ENCODE results near the gene ARMC7. TPM values are rescaled to one million over a fixed set of nuclear protein-coding genes. Genes with fewer than 3 reads are reported as not detected.
A peak's percentile ranks its signal among the peaks of the same experiment; 100 is the strongest.

The ARMC7 gene
- total and polyA plus RNA-seq, 2 of the 13 experiments (the other 11 are each of a cell fraction or from before 2014, with no cell fraction given), result 3.9 to 4.2 TPM

DNA sequence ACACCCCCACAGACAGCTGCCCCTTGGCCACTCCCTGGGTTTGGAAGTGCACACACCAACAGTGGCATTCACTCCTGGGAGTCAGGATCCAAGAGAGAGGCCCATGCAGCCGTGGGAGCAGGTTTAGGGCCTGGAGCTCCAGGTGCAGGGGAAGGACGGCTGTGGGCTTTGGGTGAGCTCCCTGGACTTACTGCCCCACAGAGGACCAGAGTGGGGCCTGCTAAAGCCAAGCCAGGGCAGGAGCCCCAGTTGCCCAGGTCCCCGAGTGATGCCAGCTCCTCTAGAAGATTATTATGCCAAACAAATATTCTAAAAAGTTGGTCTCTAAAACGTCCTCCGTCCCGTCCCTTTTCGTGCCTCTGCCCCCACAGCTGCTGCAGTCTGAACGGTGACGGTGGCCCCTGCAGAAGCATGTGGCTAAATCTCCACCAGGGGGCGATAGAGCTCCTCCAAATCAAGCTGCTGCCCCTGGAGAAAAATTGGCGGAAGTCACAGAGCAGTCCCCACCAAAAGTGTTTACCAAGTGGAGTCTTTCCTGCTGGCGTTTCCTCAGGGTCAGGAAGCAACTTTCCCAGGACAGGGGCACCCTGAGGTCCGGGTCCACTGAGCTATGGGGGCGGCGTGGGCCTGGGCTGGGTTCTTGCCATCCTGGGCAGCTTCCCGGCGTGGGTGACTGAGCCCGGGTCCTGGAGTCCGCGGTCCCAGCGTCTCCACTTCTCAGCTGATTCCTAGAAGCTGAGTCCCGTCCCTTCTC is 4.2 kb downstream of the ARMC7 start (continued):
- TF ChIP-seq, protein P1, sequence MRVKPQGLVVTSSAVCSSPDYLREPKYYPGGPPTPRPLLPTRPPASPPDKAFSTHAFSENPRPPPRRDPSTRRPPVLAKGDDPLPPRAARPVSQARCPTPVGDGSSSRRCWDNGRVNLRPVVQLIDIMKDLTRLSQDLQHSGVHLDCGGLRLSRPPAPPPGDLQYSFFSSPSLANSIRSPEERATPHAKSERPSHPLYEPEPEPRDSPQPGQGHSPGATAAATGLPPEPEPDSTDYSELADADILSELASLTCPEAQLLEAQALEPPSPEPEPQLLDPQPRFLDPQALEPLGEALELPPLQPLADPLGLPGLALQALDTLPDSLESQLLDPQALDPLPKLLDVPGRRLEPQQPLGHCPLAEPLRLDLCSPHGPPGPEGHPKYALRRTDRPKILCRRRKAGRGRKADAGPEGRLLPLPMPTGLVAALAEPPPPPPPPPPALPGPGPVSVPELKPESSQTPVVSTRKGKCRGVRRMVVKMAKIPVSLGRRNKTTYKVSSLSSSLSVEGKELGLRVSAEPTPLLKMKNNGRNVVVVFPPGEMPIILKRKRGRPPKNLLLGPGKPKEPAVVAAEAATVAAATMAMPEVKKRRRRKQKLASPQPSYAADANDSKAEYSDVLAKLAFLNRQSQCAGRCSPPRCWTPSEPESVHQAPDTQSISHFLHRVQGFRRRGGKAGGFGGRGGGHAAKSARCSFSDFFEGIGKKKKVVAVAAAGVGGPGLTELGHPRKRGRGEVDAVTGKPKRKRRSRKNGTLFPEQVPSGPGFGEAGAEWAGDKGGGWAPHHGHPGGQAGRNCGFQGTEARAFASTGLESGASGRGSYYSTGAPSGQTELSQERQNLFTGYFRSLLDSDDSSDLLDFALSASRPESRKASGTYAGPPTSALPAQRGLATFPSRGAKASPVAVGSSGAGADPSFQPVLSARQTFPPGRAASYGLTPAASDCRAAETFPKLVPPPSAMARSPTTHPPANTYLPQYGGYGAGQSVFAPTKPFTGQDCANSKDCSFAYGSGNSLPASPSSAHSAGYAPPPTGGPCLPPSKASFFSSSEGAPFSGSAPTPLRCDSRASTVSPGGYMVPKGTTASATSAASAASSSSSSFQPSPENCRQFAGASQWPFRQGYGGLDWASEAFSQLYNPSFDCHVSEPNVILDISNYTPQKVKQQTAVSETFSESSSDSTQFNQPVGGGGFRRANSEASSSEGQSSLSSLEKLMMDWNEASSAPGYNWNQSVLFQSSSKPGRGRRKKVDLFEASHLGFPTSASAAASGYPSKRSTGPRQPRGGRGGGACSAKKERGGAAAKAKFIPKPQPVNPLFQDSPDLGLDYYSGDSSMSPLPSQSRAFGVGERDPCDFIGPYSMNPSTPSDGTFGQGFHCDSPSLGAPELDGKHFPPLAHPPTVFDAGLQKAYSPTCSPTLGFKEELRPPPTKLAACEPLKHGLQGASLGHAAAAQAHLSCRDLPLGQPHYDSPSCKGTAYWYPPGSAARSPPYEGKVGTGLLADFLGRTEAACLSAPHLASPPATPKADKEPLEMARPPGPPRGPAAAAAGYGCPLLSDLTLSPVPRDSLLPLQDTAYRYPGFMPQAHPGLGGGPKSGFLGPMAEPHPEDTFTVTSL (CRISPR knock-in tag; IDR thresholded peaks at IDR 0.05; ENCODE audit: borderline replicate concordance), result 0 out of 2 replicates have a peak, but pooled peaks have one; percentile 3
- TF ChIP-seq, protein P2, sequence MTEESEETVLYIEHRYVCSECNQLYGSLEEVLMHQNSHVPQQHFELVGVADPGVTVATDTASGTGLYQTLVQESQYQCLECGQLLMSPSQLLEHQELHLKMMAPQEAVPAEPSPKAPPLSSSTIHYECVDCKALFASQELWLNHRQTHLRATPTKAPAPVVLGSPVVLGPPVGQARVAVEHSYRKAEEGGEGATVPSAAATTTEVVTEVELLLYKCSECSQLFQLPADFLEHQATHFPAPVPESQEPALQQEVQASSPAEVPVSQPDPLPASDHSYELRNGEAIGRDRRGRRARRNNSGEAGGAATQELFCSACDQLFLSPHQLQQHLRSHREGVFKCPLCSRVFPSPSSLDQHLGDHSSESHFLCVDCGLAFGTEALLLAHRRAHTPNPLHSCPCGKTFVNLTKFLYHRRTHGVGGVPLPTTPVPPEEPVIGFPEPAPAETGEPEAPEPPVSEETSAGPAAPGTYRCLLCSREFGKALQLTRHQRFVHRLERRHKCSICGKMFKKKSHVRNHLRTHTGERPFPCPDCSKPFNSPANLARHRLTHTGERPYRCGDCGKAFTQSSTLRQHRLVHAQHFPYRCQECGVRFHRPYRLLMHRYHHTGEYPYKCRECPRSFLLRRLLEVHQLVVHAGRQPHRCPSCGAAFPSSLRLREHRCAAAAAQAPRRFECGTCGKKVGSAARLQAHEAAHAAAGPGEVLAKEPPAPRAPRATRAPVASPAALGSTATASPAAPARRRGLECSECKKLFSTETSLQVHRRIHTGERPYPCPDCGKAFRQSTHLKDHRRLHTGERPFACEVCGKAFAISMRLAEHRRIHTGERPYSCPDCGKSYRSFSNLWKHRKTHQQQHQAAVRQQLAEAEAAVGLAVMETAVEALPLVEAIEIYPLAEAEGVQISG (CRISPR knock-in tag; IDR thresholded peaks at IDR 0.05), result peak; percentile 64
- TF ChIP-seq ARNT2 (CRISPR knock-in tag; IDR thresholded peaks at IDR 0.05; ENCODE audit: low read depth) (peak; percentile 38; the same call in 1 of the 2 replicates), MAFG (CRISPR knock-in tag; IDR thresholded peaks at IDR 0.05) (no peak), NR3C1 (CRISPR knock-in tag; IDR thresholded peaks at IDR 0.05) (no peak), KDM5A (IDR thresholded peaks at IDR 0.05; ENCODE audit: borderline replicate concordance, low read length) (no peak), ZFP36L1 (CRISPR knock-in tag; IDR thresholded peaks at IDR 0.05) (no peak), ZNF616 (CRISPR knock-in tag; IDR thresholded peaks at IDR 0.05; ENCODE audit: low read depth) (no peak), KMT2A (CRISPR knock-in tag; IDR thresholded peaks at IDR 0.05) (no peak; the same call in 1 of the 2 replicates), ZNF816 (CRISPR knock-in tag; IDR thresholded peaks at IDR 0.05; ENCODE audit: borderline replicate concordance) (no peak)
- TF ChIP-seq, protein P3, sequence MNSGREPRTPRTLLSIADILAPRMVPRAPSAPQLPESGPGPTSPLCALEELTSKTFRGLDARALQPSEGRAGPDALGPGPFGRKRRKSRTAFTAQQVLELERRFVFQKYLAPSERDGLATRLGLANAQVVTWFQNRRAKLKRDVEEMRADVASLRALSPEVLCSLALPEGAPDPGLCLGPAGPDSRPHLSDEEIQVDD (CRISPR knock-in tag; IDR thresholded peaks at IDR 0.05; ENCODE audit: borderline replicate concordance), result no peak
- TF ChIP-seq, protein P4, sequence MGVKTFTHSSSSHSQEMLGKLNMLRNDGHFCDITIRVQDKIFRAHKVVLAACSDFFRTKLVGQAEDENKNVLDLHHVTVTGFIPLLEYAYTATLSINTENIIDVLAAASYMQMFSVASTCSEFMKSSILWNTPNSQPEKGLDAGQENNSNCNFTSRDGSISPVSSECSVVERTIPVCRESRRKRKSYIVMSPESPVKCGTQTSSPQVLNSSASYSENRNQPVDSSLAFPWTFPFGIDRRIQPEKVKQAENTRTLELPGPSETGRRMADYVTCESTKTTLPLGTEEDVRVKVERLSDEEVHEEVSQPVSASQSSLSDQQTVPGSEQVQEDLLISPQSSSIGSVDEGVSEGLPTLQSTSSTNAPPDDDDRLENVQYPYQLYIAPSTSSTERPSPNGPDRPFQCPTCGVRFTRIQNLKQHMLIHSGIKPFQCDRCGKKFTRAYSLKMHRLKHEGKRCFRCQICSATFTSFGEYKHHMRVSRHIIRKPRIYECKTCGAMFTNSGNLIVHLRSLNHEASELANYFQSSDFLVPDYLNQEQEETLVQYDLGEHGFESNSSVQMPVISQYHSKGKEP (CRISPR knock-in tag; IDR thresholded peaks at IDR 0.05), result no peak
- TF ChIP-seq, protein P5, sequence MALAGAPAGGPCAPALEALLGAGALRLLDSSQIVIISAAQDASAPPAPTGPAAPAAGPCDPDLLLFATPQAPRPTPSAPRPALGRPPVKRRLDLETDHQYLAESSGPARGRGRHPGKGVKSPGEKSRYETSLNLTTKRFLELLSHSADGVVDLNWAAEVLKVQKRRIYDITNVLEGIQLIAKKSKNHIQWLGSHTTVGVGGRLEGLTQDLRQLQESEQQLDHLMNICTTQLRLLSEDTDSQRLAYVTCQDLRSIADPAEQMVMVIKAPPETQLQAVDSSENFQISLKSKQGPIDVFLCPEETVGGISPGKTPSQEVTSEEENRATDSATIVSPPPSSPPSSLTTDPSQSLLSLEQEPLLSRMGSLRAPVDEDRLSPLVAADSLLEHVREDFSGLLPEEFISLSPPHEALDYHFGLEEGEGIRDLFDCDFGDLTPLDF (CRISPR knock-in tag; IDR thresholded peaks at IDR 0.05), result no peak
- TF ChIP-seq, protein P6, sequence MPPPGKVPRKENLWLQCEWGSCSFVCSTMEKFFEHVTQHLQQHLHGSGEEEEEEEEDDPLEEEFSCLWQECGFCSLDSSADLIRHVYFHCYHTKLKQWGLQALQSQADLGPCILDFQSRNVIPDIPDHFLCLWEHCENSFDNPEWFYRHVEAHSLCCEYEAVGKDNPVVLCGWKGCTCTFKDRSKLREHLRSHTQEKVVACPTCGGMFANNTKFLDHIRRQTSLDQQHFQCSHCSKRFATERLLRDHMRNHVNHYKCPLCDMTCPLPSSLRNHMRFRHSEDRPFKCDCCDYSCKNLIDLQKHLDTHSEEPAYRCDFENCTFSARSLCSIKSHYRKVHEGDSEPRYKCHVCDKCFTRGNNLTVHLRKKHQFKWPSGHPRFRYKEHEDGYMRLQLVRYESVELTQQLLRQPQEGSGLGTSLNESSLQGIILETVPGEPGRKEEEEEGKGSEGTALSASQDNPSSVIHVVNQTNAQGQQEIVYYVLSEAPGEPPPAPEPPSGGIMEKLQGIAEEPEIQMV (CRISPR knock-in tag; IDR thresholded peaks at IDR 0.05; ENCODE audit: low read depth), result peak; percentile 91
